ENCODE measurements around the gene PRKG2.

The PRKG2 gene

DNA sequence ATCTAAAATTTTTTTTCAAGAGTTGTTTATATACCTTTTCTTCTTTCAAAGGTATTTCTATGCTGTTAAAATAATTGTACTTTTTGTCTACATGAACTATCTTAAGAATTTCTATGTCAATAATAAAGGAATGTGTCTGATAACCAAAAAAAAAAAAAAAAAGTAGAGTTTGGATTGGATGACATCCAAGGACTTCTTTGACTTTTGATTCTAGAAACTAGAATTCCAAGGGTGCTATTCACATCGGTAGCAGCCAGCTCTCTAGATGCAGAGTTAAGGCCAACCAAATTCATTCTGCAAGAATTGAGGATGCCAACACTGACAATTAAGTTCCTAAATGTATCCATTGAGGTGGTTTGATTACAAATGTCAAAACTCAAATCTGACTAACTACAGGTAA lies 42.0 kb upstream of the PRKG2 start:
- Histone ChIP-seq H3K4me3 (no peak overlapping the region), H3K9me3 (no peaks in the 10 kb centered on the region), H3K36me3 (no peaks in the 10 kb centered on the region), H3K27ac (no peak overlapping the region), H3K27me3 (no peaks in the 10 kb centered on the region), H3K4me1 (peaks cover 0 to 18% (median 2%) of the 10 kb centered on the region in 4 donors)
- no peak for DNase-seq
- TF ChIP-seq, protein P1, sequence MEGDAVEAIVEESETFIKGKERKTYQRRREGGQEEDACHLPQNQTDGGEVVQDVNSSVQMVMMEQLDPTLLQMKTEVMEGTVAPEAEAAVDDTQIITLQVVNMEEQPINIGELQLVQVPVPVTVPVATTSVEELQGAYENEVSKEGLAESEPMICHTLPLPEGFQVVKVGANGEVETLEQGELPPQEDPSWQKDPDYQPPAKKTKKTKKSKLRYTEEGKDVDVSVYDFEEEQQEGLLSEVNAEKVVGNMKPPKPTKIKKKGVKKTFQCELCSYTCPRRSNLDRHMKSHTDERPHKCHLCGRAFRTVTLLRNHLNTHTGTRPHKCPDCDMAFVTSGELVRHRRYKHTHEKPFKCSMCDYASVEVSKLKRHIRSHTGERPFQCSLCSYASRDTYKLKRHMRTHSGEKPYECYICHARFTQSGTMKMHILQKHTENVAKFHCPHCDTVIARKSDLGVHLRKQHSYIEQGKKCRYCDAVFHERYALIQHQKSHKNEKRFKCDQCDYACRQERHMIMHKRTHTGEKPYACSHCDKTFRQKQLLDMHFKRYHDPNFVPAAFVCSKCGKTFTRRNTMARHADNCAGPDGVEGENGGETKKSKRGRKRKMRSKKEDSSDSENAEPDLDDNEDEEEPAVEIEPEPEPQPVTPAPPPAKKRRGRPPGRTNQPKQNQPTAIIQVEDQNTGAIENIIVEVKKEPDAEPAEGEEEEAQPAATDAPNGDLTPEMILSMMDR (IDR thresholded peaks at IDR 0.05): no peak
- intact Hi-C loops (cut with DNase I; ENCODE audit: low total_unique reads): no loop called here

DNA sequence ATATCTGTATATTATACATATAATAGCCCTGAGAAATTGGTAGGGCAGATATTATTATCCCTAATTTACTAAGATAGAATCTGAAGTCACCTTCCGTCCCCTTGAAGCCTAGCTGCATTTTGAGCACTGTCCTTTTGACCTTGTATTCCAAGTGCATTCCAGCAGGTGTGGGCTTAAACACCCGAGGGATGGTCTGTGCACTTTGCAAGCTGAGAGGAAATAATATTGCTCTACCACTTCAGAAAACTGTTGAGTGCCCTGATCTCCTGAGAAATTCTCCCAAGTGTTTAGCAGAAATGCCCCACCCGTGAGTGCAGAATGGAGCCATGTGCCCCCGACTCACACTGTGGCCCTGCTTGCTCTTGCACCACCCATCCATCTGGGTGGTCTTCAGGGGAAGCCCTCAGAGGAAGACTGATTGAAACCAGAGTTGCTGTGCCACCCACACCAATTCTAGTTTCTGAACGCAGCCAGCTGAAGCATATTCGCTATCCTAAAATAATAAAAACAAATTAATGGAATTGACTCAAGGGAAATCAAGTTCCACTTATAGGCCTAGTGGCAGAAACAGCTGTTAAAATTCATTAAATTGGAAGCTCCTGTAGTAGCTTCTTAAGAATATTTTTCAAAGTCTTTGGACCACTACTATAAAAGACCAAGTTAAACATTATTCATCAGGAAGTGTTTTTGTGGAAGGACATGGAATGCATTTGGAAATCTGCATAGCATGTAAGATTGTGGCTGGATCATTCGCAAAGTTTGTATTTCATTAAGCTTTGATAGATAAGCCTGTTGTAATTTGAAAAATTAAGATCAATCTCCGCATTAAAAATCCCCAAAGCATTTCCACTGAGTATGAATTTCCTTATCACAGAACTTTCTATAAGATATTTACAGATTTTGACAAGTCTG lies 41.3 kb upstream of the PRKG2 start:
- intact Hi-C loops (cut with DNase I; ENCODE audit: low total_unique reads): no loop called here
- H3K9me3 ChIP-seq: no peaks in the 10 kb centered on the region
- H3K27me3 ChIP-seq: no peaks in the 10 kb centered on the region
- TF ChIP-seq, protein P1 (IDR thresholded peaks at IDR 0.05): no peak
- H3K4me1 ChIP-seq: peaks cover 0 to 18% (median 2%) of the 10 kb centered on the region in 4 donors
- H3K4me3 ChIP-seq: no peak overlapping the region
- no peak for DNase-seq
- H3K27ac ChIP-seq: no peak overlapping the region
- no peaks in the 10 kb centered on the region for H3K36me3 ChIP-seq

DNA sequence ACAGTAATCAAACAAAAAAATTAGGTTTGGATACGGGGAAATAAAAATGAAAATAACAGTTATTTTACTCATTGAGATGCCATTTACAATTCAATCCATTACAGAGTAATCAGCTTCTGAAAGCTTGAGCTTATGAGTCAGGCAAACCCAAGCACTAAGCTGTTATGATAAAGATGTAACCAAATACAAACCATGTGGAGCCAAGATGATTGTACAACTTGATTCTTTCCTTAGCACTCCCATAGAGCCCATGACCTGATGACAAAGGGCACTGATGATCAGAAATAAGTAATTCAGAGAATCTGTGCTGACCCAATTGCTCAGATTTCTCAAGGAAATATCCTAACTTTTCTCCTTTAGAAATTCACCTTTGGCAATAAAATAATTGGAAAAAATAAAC lies 40.5 kb upstream of the PRKG2 start:
- TF ChIP-seq, protein P1 (IDR thresholded peaks at IDR 0.05): no peak
- Histone ChIP-seq H3K27me3 (no peaks in the 10 kb centered on the region), H3K9me3 (no peaks in the 10 kb centered on the region), H3K27ac (no peak overlapping the region), H3K36me3 (no peaks in the 10 kb centered on the region), H3K4me1 (peaks cover 0 to 18% (median 2%) of the 10 kb centered on the region in 4 donors), H3K4me3 (no peak overlapping the region)
- intact Hi-C loops (cut with DNase I; ENCODE audit: low total_unique reads): no loop called here
- DNase-seq: no peak

DNA sequence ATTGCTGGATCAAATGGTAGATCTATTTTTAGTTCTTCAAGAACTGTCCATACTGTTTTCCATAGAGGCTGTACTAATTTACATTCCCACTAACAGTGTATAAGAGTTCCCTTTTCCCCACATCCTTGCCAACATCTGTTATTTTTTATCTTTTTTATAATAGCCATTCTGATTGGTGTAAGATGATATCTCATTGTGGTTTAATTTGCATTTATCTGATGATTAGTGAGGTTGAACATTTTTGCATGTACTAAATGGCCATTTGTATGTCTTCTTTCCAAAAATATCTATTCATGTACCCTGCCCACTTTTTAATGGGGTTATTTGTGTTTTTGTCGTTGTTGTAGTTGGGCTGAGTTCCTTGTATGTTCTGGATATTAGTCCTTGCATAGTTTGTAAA lies 35.4 kb upstream of the PRKG2 start:
- H3K4me3 ChIP-seq: no peak overlapping the region
- H3K9me3 ChIP-seq: no peaks in the 10 kb centered on the region
- no peaks in the 10 kb centered on the region for H3K27me3 ChIP-seq
- no peak for DNase-seq
- no peak overlapping the region for H3K27ac ChIP-seq
- intact Hi-C loops (cut with DNase I; ENCODE audit: low total_unique reads): no loop called here
- TF ChIP-seq, protein P1 (IDR thresholded peaks at IDR 0.05): no peak
- H3K36me3 ChIP-seq: no peaks in the 10 kb centered on the region
- no peaks in the 10 kb centered on the region for H3K4me1 ChIP-seq

DNA sequence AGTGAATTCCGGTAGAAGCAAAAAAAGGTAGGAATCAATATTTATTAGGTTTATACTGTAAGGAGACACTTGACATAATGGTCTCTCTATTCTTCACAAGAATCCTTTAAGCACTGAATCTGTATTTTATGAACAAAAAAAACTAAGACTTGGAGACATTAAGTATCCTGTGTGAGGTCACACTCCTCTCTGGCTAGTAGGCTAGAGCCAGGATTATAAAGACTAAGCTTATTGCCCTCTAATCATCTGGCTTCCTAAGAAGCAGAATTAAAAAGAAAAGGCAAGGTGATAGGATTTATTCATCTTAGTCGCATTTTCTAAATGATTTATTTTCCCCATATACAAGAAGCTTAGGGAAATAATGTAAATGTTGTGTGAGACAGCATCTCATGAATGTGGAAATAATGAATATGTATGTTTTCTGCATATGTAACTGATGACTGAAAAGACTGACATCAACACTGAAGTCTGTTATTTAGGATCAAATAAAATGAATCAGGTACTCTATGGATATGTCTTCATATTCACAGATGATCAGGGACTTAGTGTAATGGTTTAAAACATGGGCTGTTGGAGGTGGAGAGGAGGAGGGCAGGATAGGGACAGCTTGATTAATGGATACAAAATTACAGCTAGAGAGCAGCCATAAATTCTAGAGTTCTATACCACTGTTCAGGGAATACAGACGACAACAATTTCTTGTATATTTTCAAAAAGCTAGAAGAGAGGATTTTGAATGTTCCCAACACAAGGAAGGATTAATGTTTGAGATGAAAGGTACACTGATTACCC lies 30.4 kb upstream of the PRKG2 start:
- intact Hi-C loops (cut with DNase I; ENCODE audit: low total_unique reads): no loop called here

More for the DNA sequence above, 30.4 kb upstream of the PRKG2 start:
- Histone ChIP-seq H3K27ac (no peak overlapping the region), H3K36me3 (no peaks in the 10 kb centered on the region), H3K4me3 (no peak overlapping the region), H3K27me3 (no peaks in the 10 kb centered on the region), H3K9me3 (no peaks in the 10 kb centered on the region), H3K4me1 (no peaks in the 10 kb centered on the region)
- DNase-seq: no peak
- TF ChIP-seq, protein P1 (IDR thresholded peaks at IDR 0.05): no peak
